ENCODE data around the gene TADA2A. TPM values are rescaled to one million over a fixed set of nuclear protein-coding genes. Genes with fewer than 3 reads are reported as not detected.
A peak's percentile ranks its signal among the peaks of the same experiment; 100 is the strongest.

The TADA2A gene, protein sequence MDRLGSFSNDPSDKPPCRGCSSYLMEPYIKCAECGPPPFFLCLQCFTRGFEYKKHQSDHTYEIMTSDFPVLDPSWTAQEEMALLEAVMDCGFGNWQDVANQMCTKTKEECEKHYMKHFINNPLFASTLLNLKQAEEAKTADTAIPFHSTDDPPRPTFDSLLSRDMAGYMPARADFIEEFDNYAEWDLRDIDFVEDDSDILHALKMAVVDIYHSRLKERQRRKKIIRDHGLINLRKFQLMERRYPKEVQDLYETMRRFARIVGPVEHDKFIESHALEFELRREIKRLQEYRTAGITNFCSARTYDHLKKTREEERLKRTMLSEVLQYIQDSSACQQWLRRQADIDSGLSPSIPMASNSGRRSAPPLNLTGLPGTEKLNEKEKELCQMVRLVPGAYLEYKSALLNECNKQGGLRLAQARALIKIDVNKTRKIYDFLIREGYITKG
- polyA plus RNA-seq (ENCODE audit: insufficient read length in 4 of 4), result 10 to 100 TPM; 16.6 to 28.8 (median 21.6) TPM

DNA sequence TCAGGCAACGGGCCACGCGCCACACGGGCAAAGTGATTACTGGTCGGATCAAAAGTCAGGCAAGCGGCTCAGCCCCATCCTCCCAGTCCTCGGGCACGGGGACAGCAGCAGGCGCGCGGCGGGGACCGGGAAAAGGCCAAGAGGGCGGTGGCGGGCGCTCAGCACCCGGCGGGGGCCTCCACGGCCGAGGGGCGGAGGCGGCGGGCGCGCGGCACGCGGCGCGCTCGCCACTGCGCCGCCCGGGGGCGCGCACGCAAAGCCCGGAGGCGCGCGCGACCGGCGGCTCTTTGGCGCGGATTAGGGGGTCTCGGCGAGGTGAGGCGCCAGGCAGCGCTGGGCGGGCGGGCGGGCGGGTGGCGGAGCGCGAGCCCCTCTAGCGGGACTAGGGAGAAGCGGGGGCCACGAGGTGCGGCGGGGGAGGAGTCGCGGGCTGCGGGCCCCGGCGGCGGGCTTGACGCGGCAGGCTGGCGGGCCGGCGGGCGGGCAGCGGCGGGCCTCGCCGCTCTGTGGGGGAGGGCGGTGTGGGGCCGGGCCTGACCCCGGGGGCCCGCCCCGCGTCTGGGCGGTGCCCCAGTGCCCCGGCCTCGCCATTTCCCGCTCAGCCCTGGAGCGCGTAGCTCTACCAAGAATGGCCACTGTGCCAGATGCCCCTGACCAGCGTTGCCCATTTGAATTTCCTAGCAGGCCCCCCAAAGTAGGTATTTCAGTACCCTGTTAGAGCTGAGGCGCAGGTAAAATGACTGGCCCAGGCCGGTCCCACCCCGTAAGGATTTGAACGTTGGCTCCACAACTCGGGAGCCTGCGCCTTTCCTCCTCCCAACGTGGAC is at the start of gene TADA2A, which contains the start of gene ACACA:
Gene TADA2A (plus strand): TSS at position 252 of the 827 bp plus-strand sequence. CDS start 4,480 bp downstream, outside the sequence.
Gene ACACA (minus strand): TSS at position 202 of the 827 bp plus-strand sequence. CDS start 537 bp downstream, outside the sequence.
- peak; percentile 21 to 58 (median 35) for DNase-seq (ENCODE audit: low read depth in 4 of 4, low spot score in 3 of 4)

DNA sequence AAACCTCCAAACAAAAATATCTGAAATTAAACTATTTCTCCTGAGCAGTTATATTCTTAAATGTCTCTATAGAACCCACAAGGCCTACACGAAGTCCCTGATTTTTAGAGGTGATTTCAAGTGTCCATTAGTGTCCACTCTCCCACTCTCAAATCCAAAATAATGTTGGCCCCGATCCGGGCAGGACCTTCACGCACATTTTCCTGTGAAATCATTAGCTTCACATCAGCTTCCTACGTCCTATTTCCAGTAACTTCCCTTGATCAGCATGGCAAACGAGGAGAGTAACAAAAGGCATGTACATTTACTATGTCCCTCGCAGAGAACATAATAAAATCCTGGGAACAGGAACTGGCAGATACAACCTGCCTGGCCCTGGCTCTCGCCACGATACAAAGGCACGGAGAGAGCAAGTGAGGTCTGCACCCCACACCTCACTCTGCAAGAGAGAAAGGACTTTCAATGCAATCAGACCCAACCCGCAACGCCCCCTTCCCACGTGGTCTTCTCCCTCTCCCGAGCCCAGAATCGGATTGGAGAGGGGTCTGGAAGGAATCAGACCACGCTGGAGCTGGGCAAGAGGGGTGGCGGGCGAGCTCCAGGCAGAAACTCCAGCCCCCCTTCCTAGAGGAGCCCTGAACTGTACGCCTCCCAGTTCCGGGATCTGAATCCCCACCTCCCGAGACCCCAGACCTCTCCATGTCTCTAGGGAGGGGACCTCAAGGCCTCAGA is 48.4 kb upstream of the TADA2A start:
- peak; percentile 31 to 58 (median 47) for DNase-seq (ENCODE audit: low read depth in 4 of 4, low spot score in 3 of 4)

DNA sequence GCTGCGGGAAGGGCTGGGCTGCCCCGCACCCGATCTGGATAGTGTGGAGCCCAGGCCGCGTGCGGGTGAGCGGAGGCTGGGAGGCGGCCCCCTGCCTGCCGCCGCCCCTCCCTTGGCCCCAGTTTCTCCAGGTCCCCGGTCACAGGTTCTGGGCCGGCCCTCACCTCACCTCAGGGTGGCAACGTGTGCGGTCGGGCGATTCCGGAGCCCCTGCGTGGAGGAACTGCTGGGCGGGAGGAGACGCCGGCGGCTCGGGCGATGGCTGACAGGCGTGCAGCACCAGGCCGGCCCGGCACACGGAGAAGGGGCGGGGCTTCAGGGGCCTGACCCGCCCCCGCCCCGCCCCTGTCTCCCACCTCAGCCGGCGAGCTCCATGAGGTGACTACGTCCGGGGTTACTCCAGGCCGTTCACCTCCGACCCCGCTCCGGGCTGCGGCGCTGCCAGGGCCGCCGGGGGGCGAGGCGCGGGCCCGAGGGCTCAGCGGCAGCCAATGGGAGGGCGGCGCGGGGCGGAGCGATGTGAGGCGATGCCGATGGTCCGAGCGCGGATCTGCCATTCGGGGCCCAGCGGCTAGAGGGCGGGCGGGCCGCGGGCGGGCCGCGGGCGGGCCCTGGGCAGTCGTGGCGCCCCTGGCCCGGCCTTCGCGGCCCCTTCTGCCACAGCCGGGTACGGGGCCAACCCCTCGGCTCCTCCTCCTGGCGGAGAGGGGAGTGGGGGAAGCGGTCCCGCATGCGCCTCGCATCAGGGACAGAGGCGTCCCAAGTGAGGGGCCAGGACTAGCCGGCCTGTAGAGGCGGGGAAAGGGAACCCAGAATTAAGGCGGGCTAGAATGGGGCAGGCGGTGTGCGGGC is 47.6 kb upstream of the TADA2A start:
- DNase-seq (ENCODE audit: low read depth in 4 of 4, low spot score in 3 of 4), result peak; percentile 80 to 85 (median 80)

DNA sequence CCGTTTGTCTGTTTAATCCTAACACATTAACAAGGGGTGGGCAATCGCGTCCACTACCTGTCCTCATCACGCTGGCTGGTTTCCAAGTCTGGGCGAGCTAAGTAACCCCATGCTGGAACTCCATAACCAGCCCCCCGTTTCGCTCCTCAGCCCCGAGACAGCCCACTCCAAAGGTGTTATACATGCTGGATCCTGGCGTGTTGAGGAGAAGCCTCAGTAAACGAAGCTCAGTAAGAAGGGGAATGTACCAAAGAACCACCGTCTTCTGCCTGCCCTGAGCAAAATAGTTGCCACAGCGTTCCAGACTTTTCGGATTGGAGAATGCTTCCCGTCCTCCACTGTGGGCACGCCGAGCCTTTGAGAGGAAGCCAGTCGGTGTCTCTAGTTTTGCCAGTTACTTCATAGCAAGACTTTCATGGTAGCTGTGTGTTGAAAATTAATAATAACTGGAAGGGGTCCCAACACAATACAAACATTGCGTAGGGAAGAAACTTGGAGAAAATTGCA is 47.0 kb upstream of the TADA2A start:
- peak in 2 of 4 donors; percentile 2 to 51 for DNase-seq (ENCODE audit: low read depth in 4 of 4, low spot score in 3 of 4)

DNA sequence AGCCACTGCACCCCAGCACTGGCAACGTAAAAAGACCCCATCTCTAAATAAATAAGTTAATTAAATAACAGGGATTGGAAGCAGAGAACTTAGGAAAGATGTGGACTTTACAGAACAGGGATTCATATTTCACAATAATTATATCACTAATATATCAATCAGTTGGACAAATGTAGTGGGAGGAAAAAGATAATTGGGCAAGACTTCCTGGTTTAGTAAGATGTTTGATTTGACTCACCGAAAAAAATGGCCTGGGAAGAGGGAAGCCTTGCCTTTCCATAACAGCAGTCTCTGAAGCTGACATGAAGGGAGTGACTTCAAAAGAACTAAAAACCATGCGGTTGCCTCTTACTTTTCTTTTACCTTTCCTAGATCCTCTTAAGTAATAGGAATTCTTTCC is 46.1 kb upstream of the TADA2A start:
- no peak for DNase-seq (ENCODE audit: low read depth in 4 of 4, low spot score in 3 of 4)

DNA sequence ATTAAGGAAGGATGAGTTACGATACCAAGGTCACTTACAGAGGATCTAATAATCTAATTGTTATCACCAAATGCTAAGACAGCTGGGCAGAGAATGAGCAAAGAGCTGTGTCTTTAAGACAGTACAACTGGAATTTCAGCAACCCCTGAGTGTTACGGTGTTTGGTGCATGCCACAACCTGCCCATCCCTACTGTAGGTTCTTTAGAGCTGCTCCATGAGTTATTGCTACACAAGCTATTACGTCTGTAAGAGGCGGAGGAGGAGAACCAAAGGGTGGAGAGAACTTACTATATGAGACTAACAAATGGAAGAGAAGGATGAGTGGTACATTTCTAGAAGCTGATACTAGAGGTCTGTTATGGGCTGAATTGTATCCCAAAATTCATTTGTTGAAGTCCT is 45.1 kb upstream of the TADA2A start:
- no peak for DNase-seq (ENCODE audit: low read depth in 4 of 4, low spot score in 3 of 4)

DNA sequence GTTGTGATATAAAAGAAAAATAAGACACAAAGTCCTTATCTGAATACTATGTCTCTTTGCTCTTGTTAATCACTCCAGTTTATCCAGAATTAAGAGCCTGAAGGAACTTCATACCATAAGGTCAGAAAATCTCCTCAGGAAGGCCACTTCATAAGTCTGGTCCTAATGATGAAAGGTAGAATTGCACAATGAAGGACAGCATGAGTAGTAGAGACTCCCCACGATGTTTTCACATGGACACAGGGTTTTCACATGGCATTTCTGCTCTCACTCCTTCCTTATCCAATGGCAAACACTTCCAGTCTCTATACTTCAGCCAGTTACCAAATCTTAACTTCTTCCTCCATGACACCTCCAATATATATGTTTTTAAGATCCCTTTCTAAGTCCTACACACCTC is 41.1 kb upstream of the TADA2A start:
- no peak for DNase-seq (ENCODE audit: low read depth in 4 of 4, low spot score in 3 of 4)

DNA sequence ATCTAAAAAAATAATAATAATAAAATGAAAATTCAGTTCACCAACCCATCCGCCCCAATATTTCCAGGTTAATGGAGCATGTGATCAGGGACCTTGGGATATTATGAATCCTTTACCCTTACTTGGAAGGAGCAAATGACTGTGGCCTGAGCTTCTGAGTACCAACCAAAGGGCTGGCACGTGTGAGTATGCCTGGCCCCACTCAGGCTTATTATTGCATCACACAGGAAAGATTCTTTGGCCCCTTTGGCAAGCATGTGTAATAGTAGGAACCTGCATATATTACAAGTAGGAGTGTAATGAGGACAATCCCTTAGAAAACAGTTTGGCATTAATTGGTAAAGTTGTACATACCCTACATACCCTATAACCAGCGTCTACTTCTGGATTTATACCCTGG is 38.1 kb upstream of the TADA2A start:
- DNase-seq (ENCODE audit: low read depth in 4 of 4, low spot score in 3 of 4), result no peak

DNA sequence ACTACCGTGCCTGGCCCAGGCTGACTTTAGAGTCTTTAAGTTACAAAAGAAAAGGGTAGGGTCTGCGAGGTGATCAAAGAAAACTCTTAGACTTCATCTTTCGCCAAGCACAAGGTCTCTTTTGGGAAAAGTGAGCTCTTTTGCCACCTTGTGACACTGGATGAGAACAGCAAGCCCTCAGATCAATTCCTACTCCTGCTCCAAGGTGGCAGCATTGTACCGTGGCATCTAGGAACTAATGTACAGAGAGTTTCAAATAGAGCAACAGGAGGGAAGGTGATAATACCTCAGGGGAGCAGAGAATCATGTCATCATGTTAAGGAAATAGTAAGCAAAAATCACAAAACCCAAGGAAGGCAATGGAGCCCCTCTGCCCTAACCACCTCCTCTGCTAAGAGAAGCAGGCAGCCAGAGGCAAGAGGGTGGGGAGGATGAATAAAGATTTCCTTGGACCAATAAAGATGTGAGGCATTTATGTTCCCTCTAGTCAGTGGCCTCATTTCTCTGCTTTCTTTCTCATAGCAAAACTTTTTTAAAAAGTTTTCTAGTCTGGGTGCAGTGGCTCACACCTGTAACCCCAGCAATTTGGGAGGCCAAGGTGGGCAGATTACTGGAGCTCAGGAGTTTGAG is 33.0 kb upstream of the TADA2A start:
- peak; percentile 46 to 77 (median 57) for DNase-seq (ENCODE audit: low read depth in 4 of 4, low spot score in 3 of 4)

DNA sequence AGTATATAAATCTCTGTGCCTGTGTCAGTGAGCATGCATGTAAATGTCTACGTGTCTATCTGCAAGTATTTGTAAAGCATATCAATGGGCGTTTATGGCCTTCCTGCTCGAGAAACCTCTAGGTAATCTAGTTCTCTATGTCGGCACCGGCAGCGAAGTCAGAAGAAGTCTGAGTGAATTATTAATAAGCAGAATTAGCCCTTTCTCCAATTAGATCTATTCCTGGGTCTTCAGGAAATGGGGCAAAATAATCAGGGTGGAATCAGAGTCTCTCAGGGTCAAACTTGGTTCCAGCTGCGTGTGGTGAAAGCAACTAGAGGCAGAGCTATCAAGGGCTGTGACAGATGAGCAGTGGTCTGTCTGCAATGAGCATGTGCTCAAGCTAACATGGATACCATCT is 31.0 kb upstream of the TADA2A start, which contains the start of gene C17orf78:
Gene C17orf78 (plus strand): TSS at position 280 of the 400 bp plus-strand sequence. CDS start 108 bp downstream, at position 388.
- no peak for DNase-seq (ENCODE audit: low read depth in 4 of 4, low spot score in 3 of 4)

DNA sequence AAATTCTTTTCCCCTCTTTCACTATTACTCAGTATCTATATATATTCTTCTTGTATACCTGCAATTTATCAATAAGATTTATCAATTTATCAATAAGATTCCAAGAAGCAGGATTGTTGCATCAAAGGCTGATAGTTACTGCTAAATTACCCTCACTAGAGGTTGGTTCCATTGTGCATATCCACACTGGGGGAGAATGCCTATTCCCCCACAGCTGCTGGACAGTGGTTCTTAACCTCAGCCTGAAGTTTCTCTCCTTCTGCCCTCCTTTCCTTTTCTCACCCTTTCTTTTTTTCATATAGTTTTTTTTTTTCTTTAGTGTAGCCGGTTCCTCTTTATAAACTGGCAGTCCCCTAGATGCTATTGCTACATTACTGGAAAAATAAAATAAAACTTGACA is 24.6 kb upstream of the TADA2A start:
- DNase-seq (ENCODE audit: low read depth in 4 of 4, low spot score in 3 of 4), result no peak

DNA sequence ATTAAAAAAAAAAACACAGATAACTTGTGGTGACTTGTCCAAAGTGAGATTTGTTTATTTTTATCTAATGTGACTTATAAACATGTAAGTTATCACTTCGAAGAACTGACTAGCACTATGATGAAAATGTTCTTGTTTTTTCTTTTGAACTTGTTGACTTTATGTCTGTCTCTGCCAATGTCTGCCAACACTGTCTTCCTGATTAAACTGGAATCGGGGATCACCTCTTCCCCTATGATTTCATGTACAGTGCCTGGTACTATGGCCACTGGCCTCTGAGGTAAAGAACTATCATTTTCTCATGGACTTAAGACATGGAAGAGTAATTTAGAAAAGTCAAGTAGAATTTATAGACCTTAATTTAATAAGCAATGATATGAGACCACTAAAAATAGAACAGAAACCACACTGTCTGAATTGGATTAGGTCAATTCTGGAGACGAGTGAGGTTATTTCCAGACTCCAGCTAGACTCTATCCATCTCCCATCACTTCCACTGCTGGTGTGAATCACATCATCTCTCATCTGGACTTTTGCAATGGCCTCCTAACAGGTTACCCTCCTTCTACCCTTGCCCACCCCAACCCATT is 22.0 kb upstream of the TADA2A start:
- no peak for DNase-seq (ENCODE audit: low read depth in 4 of 4, low spot score in 3 of 4)

DNA sequence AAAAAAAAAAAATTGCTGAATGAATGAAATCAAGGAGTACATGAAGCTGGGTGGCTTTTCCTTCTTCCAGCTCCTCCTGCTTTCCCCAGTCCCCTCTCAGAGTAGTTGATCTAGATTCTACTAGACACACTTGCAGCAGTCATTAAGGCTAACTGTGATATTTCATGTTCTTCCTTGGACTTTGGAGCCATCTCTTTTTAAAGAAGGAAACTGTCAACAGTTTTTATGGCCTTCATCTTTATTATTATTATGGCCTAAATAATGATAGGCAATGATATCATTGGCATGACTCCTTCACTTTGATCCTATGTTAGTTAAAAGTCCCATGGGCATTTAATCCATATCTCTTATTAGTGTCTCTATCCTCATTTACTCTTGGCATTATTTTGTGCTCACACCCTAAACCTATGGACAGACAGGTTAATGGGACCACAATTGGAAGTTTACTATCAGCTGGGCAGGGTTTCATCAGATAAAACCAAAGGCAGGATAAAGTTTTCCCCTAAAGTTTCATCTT is 21.2 kb upstream of the TADA2A start:
- no peak for DNase-seq (ENCODE audit: low read depth in 4 of 4, low spot score in 3 of 4)

DNA sequence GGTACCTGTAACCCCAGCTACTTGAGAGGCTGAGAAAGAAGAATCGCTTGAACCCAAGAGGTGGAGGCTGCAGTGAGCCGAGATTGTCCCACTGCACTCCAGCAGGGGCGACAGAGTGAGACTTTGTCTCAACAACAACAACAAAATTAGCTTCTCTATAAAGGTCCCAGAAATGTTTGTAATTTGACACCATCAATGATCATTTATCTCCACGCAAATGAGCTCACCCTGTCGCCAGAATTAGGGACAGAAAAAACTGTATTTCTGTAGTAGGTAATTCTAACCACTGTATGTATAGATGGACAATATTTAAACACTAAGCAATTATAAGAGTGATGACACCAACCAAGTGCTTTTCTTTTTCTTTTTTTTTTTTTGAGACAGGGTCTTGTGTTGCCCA is 20.2 kb upstream of the TADA2A start:
- DNase-seq (ENCODE audit: low read depth in 4 of 4, low spot score in 3 of 4), result no peak

DNA sequence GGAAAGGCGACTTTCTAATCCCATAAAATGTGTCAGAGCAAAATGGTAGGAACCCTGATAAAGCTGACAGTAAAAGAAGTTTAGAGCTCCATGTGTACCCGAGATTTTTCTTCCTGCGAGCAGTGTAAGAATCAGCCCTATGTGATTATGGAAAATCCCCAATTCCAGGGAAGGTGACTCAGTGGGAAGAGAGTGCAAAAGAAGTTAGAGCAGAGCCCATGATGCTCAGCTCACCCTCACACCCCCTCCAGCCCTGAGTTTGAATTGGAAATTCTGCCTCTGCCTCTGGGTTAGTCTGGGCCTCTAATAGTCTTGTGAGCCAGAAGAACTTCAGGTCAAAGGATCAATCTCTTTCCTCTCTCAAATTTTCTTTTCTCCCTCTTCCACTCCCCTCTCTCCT is 18.4 kb upstream of the TADA2A start:
- no peak for DNase-seq (ENCODE audit: low read depth in 4 of 4, low spot score in 3 of 4)

DNA sequence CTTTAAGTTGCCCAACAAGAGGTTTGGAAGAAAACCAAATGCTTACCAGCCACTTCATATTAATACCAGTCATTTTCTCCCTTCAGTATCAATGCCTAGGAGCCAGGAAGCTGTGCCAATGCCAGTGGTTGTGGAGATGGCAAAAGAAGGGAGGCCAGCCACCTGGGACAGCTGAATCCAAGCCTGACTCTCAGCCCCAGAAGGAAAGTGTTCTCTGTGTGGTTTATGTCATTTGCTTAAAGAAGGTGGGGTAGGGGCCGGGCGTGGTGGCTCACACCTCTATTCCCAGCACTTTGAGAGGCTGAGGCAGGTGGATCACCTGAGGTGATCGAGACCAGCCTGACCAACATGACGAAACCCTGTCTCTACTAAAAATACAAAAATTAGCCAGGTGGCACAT is 17.5 kb upstream of the TADA2A start:
- DNase-seq (ENCODE audit: low read depth in 4 of 4, low spot score in 3 of 4), result no peak

DNA sequence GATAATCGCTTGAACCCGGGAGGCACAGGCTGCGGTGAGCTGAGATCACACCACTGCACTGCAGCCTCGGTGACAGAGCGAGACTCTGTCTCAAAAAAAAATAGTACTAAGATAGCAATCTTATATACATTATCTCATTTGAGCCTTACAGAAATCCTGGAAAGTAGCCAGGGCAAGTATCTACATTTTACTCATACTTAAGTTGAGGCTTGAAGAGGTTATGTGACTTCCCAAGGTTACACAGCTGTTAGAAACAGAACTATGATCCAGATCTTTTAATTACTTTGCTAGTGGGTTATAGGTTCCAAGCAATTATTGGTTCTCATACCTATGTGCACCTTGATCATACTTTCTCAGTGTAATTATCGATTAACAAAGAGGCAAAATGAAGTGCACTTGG is 15.5 kb upstream of the TADA2A start:
- DNase-seq (ENCODE audit: low read depth in 4 of 4, low spot score in 3 of 4), result no peak

DNA sequence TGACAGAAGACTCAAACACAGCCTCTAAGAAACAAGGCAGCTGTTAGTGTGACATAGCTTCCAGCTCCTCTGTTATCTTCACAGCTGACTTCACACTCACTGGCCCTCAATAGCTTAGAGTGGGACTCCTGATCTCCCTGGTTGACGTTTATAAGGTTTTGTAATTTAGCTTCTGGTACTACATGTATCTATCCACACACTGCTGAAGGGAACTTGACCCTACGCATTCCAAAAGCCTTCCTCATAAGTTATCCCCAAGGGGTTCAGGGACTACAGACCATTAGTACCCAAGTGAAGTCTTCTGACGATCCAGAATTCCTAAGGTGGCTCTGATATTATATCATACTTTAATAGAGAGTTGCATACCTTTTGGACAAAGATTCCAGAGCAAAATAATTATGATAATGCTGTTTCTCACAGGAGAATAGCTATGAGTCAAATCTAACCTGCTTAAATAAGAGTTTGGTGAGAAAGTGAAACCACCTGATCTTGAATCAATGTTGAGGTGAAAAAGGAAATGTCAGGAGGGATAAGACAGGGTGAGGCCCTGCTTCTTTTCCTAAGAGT is 14.6 kb upstream of the TADA2A start:
- no peak for DNase-seq (ENCODE audit: low read depth in 4 of 4, low spot score in 3 of 4)

All from left renal pelvis (tissue), 4 donors.